VCaP (cell line): ENCODE results near the gene KSR1.

Source experiments
- H3K27ac ChIP-seq: fragments of 450-650 bp; 2 replicates; pipeline ENCODE4 v1.5.1; 2017
- CTCF ChIP-seq: fragments of 450-650 bp; conservative IDR thresholded peaks from 2 replicates; pipeline ENCODE4 v1.5.1; 2017; ENCODE audit warnings: mild to moderate bottlenecking, moderate library complexity

The KSR1 gene

GRCh38 chr17:27576477-27577083, 120.3 kb downstream of the KSR1 start:
- no peak for TF ChIP-seq CTCF

GRCh38 chr17:27577121-27577761, 121.0 kb downstream of the KSR1 start:
- TF ChIP-seq CTCF, result no peak
- H3K27ac ChIP-seq, result no peak overlapping the region

More at GRCh38 chr17:27576477-27577083, 120.3 kb downstream of the KSR1 start:
- H3K27ac ChIP-seq, result no peak overlapping the region

- H3K27ac ChIP-seq, result no peak overlapping the region
- no peak for TF ChIP-seq CTCF
Observed at GRCh38 chr17:27577884-27578717, 121.9 kb downstream of the KSR1 start.

GRCh38 chr17:27578718-27579085, 122.5 kb downstream of the KSR1 start:
- no peak overlapping the region for H3K27ac ChIP-seq
- no peak for TF ChIP-seq CTCF

GRCh38 chr17:27579304-27579703, 123.1 kb downstream of the KSR1 start:
- no peak overlapping the region for H3K27ac ChIP-seq
- TF ChIP-seq CTCF, result no peak

GRCh38 chr17:27579897-27580321, 123.7 kb downstream of the KSR1 start:
- no peak for TF ChIP-seq CTCF
- H3K27ac ChIP-seq, result no peak overlapping the region

GRCh38 chr17:27581016-27581415, 124.8 kb downstream of the KSR1 start:
- H3K27ac ChIP-seq, result no peak overlapping the region
- no peak for TF ChIP-seq CTCF
